Measurements from ENCODE around the gene BTBD2.
A peak's percentile ranks its signal among the peaks of the same experiment; 100 is the strongest.

BTBD2 gene

GRCh38 chr19:2050991-2051772, 35.7 kb upstream of the BTBD2 start, which contains the start of gene MKNK2:
Gene MKNK2, minus strand, starts transcription at chr19:2051244. Its CDS starts 393 bp downstream, at chr19:2050851.
- DNase-seq (ENCODE audit: low read depth in 2 of 2): peak; percentile 97 to 99

DNA sequence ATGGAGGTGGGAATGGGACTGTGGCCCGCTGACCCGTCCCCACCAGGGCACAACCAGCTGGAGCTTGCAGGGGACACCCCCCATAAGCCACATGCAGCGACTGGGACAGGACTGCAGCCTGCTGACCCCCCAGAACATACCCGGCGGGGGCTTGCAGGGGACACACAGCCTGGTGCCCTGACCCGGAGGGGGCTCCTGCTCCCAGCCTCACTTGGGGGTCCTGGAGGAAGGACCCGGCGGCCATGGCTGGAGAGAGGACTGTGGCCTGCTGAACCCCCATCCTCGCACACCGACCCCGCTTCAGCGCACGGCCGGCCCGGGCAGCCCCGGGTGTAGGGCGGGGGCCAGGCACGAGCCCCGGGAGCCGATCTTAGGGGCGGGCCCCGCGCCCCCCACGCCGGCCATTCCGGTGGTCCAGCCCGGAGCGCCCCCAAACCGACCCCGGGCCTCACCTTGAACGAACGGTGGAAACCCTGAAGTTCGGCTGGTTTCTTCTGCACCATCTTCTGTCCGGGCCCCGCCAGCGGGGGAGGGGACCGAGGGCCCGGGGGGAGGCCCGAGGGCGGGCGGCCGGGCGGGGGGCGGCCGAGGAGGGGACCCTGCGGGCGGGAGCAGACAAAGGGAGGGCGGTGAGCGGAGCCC, 35.0 kb upstream of the BTBD2 start:
- no peak for DNase-seq (ENCODE audit: low read depth in 2 of 2)

GRCh38 chr19:2049741-2050348, 34.3 kb upstream of the BTBD2 start:
- peak; percentile 39 to 46 for DNase-seq (ENCODE audit: low read depth in 2 of 2)

- no peak for DNase-seq (ENCODE audit: low read depth in 2 of 2)
These were observed 33.6 kb upstream of the BTBD2 start for GRCh38 chr19:2048959-2049740.

DNA sequence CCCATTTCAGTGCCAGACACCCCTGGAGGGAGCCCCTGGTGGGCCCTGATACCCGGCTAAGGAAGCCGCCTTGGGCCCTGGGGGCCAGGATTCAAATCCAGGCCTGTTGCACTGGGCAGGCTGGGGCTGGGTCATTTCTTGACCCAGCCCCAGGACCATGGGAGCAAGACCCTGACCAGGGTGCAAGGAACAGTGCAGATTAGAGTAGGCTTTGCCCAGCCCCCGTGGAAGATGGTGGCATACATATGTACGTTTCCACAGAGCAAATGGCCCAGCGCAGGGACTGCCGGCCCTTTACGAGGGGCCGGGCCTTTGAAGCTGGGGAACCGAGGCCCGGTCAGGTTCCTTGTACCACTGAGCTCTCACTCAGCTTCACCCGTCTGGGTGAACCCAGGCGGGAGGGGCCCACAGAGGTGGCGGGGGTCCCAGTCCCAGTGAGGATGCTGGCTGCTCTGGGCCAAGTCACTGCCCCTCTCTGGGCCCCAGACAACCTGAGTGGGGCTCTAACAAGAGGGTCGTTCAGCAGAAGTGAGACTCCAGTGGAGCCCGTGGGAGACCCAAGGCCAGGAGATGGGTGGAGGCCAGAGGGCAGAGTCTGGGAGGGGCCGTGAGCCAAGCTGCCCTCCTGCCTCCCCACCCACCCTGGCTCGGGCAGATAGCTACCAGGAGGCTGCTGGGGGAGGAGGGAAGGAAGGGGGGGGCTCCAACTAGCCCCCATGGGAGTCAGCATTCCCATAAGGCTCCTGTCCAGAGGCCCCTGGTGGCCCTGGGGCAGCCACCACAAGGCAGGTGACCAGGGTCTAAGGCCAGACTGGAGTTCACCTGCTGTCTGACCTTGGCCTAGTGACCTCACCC, 32.8 kb upstream of the BTBD2 start:
- DNase-seq (ENCODE audit: low read depth in 2 of 2): no peak

- no peak for DNase-seq (ENCODE audit: low read depth in 2 of 2)
These were observed 32.1 kb upstream of the BTBD2 start for GRCh38 chr19:2047449-2048103.

GRCh38 chr19:2047076-2047448, 31.5 kb upstream of the BTBD2 start:
- no peak for DNase-seq (ENCODE audit: low read depth in 2 of 2)

DNA sequence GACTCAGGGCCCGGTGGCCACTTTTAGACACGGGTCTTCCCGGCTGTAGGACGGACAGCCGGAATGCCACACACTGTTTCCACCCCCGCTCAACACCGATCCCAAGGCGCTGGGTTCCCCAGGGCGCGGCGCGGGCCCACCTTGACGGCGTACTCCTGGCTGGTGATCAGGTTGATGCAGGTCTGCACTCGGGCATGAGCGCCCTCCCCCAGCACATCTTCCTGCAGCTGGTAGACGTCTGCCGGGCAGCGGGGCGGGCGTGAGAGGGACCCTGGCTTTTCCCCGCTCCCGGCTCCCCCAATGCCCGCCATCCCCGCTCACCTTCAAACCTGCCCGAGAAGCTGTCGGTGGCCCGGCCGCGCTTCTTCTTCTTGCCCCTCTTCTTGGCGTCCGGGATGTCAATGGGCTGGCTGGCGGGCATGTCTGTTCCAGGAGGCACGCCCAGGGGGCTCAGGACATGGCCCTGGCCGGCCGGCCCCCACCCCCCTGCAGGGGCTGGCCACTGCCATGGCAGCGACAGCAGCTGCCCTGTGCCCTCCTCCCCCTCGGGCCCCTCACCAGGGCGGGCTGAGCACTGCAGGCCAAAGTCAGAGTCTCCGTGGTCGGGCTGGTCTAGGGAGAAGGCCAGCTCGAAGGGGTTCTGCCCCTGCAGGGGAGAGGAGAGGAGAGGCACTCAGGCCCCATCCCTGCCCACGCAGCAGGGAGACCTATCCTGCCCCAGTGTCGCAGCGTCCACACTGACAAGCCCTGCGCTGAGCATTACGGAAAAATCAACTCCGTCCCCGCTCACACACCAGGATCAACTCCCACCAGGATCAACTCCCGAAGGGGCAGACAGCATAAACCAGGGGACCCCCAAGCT, 30.8 kb upstream of the BTBD2 start:
- DNase-seq (ENCODE audit: low read depth in 2 of 2): no peak

GRCh38 chr19:2045501-2046045, 30.1 kb upstream of the BTBD2 start:
- DNase-seq (ENCODE audit: low read depth in 2 of 2): no peak

GRCh38 chr19:2044709-2045500, 29.4 kb upstream of the BTBD2 start:
- DNase-seq (ENCODE audit: low read depth in 2 of 2): no peak

DNA sequence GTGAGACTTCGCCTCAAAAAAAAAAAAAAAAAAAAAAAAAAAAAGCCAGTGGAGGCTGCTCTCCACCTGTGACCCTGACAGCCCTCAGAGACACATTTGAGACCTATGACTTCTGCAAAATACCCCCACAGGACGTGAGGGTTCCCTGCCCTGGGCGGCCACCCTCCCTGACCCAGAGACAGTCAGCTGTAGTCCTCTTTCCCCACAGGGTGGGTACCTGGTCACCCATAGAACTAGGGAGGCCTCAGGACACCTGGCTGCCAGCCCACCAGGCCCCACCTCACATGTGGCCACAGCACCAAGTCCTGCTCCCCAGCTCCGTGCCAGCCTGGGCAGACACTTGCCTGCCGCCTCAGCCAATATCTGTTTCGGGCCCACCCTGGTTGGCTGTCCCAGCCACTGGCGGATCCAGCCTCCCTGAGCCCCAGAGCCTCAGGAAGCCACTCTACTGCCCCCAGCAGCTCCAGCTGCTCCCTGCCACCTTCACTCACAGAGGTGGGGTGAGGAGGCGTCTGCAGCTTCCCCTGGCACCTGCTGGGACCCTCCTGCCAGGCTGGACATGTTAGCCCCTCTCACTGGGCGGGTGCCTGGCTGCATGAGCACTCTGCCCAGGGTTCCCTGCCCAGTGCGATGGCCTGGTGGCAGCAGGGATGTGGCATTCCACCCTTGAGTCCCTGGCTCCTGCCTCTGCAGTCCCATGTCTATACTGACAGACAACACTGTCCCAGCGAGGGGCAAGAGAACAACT, 28.6 kb upstream of the BTBD2 start:
- no peak for DNase-seq (ENCODE audit: low read depth in 2 of 2)

GRCh38 chr19:2043251-2043641, 27.7 kb upstream of the BTBD2 start:
- DNase-seq (ENCODE audit: low read depth in 2 of 2): no peak

DNA sequence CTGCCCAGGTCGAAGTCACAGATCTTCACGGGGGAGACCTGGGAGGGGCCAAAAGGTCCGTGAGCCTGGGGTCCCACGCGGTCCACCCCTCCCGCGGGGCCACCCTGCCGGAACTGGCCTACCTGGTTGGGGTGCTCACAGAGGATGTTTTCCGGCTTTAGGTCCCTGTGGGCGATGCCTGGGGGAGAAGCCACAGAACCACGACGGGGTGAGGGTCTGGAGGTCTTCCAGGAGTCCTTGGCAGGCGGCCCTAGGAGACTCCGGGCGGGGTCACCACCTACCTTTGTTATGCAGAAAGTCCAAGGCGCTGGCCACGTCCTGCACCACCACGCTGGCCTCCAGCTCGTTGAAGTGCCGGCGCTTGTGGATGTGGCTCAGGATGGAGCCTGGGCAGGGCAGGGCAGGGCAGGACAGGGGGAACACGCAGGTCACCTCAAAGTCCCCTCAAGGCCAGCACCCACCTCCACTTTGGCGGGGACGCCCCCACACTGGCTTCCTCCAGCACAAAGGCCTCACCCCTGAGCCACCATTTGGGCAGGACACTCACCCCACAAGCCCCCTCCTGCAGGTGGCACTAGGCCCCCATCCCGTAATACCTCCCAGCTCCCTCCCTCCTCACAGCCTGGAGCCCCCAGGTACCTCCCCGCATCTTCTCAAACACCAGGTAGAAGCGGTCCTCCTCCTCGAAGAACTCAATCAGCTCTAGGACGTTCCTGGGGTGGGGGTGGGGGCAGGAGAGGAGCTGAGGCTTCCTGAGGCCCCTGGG, 27.2 kb upstream of the BTBD2 start:
- DNase-seq (ENCODE audit: low read depth in 2 of 2): no peak

DNA sequence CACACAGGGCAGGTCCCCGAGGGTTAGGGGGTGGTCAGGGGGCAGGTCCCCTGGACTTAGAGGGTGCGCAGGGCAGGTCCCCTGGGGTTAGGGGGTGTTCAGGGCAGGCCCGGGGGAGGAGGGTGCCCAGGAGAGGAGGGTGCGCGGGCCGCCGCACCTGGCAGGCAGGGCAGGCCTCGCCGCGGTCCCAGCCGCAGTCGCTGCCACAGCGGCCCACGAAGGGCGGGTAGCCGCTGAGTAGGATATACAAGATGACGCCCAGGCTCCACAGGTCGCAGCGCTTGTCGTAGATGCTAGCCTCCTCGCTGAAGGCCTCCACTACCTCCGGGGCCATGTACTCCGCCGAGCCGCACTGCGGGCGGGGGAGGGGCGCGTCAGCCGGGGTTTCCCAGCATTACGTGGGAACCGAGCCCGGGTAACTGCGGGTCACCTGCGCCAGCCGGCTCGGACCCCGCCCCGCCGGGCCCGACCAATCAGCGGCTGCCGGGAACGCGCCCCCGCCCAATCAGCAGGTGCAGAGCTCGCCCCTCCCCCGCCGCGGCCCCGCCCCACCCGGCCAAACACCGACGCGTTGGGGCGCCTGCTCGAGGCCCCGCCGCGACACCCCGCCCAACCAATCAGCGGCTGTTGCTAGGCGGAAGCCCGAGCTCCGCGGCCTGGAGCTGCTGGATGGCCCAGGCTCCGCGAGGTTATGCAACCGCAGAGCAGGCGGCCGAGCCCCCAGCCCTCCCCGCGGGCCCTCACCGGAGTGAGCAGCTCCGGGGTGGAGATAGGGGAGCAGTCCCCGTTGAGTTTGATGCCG, 26.4 kb upstream of the BTBD2 start:
- peak; percentile 99 to 100 for DNase-seq (ENCODE audit: low read depth in 2 of 2)

- no peak for DNase-seq (ENCODE audit: low read depth in 2 of 2)
These were observed 25.8 kb upstream of the BTBD2 start for GRCh38 chr19:2041433-2041682.

DNA sequence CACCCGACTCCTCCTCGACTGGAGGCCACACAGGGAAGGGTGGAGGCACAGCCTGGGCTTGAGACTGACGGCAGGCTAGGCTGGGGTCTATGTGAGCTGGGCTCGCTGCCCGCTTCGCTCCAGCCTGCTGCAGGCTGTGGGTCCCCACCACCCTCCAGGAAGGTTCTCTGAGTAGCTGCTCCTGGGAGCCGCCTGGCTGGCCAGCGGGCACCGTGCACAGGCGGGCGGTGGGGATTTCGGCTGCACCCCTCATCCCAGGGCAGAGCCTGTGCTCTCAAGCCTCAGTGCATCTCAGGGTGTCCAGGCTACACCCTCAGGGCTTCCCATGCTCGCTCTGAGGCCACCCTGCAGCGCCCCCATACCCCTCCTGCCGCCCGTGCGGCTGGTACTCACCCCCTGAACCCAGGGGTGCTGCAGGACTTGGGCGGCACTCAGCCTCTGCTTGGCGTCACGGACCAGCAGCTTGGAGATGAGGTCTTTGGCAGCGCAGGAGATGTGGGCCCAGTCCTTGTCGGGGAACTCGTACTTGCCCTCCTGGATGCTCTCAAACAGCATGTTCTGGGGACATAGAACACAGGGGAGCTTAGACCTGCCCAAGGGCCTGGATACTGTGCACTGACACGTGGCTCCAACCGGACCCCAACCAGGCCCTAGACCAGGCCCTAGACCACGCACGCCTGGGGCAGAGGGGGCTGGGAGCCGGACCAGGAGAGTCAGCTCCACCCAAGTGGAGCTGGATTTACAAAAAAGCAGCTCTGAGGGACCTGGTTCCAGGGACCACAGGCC, 25.3 kb upstream of the BTBD2 start:
- no peak for DNase-seq (ENCODE audit: low read depth in 2 of 2)
